GM11168 (cell line): ENCODE data around the gene SMARCA5.

Experiments used
- in situ Hi-C: fragments of 300-500 bp; cut with MboI; formaldehyde crosslinking; loops from one replicate; pipeline ENCODE4 v1.12.0; 2022; ENCODE audit warnings: low sequenced_read_pairs; ENCODE audit not compliant: unreplicated experiment

The SMARCA5 gene

GRCh38 chr4:143531788-143532491, 18.4 kb downstream of the SMARCA5 start:
- in situ Hi-C loops = no loop called here

GRCh38 chr4:143538979-143539669, 25.6 kb downstream of the SMARCA5 start:
- in situ Hi-C loops = no loop called here

GRCh38 chr4:143539670-143540023, 26.1 kb downstream of the SMARCA5 start:
- in situ Hi-C loops = no loop called here

GRCh38 chr4:143549928-143550327, 36.4 kb downstream of the SMARCA5 start:
- in situ Hi-C loops = loop anchor here (25.0 kb wide), 1 partner anchor 362 kb away; the partner anchor contains the start of gene GYPE

GRCh38 chr4:143554728-143555597, 41.5 kb downstream of the SMARCA5 start:
- in situ Hi-C loops = loop anchor here (25.0 kb wide), 1 partner anchor 357 kb away; the partner anchor contains the start of gene GYPE

GRCh38 chr4:143555676-143556075, 42.2 kb downstream of the SMARCA5 start:
- in situ Hi-C loops = loop anchor here (25.0 kb wide), 1 partner anchor 357 kb away; the partner anchor contains the start of gene GYPE

GRCh38 chr4:143558286-143558685, 44.8 kb downstream of the SMARCA5 start:
- in situ Hi-C loops = loop anchor here (25.0 kb wide), 1 partner anchor 354 kb away; the partner anchor contains the start of gene GYPE

GRCh38 chr4:143558823-143559756, 45.6 kb downstream of the SMARCA5 start:
- in situ Hi-C loops = loop anchor here (25.0 kb wide), 1 partner anchor 353 kb away; the partner anchor contains the start of gene GYPE

GRCh38 chr4:143559757-143560147, 46.2 kb downstream of the SMARCA5 start:
- in situ Hi-C loops = loop anchor here (25.0 kb wide), 1 partner anchor 353 kb away; the partner anchor contains the start of gene GYPE

- in situ Hi-C loops = loop anchor here (25.0 kb wide), 1 partner anchor 348 kb away; the partner anchor contains the start of gene GYPE
These were observed 51.0 kb downstream of the SMARCA5 start for GRCh38 chr4:143564472-143564871.

- in situ Hi-C loops = no loop called here
These were observed 61.8 kb downstream of the SMARCA5 start for GRCh38 chr4:143575331-143575730.

GRCh38 chr4:143581331-143581946, 67.9 kb downstream of the SMARCA5 start:
- in situ Hi-C loops = no loop called here

- in situ Hi-C loops = no loop called here
These were observed 72.0 kb downstream of the SMARCA5 start for GRCh38 chr4:143585548-143585947.

- in situ Hi-C loops = no loop called here
These were observed 72.6 kb downstream of the SMARCA5 start for GRCh38 chr4:143586080-143586479.

- in situ Hi-C loops = no loop called here
These were observed 74.2 kb downstream of the SMARCA5 start for GRCh38 chr4:143587703-143588102.

- in situ Hi-C loops = no loop called here
These were observed 83.8 kb downstream of the SMARCA5 start for GRCh38 chr4:143597276-143597675.

GRCh38 chr4:143598816-143599215, 85.3 kb downstream of the SMARCA5 start:
- in situ Hi-C loops = no loop called here

GRCh38 chr4:143599827-143600226, 86.3 kb downstream of the SMARCA5 start:
- in situ Hi-C loops = no loop called here

- in situ Hi-C loops = no loop called here
These were observed 93.0 kb downstream of the SMARCA5 start for GRCh38 chr4:143606480-143606879.
